KMS-11 (cell line): ENCODE data around the gene ANKDD1A.

Experiments used
- H2AFZ ChIP-seq: fragments of 200-600 bp; sonication (generic); 2 replicates; pipeline ENCODE4 v1.6.1; 2016; ENCODE audit warnings: antibody characterized with exemption, mixed run types, low read depth
- H3K27ac ChIP-seq: fragments of 200-600 bp; sonication (generic); 2 replicates; pipeline ENCODE4 v1.6.1; 2016; ENCODE audit warnings: mild to moderate bottlenecking, mixed run types
- H3K27me3 ChIP-seq: fragments of 200-600 bp; sonication (generic); 2 replicates; pipeline ENCODE4 v1.6.1; 2017; ENCODE audit warnings: mild to moderate bottlenecking, low read depth, mixed run types, moderate library complexity; ENCODE audit not compliant: insufficient read depth
- H3K36me3 ChIP-seq: fragments of 200-600 bp; sonication (generic); 2 replicates; pipeline ENCODE4 v1.6.1; 2017; ENCODE audit warnings: mild to moderate bottlenecking, mixed run types; ENCODE audit not compliant: insufficient read depth
- H3K4me1 ChIP-seq: fragments of 200-600 bp; sonication (generic); 2 replicates; pipeline ENCODE4 v1.6.1; 2016; ENCODE audit warnings: mild to moderate bottlenecking, low read depth, mixed run types; ENCODE audit not compliant: poor library complexity, severe bottlenecking
- H3K4me2 ChIP-seq: fragments of 200-600 bp; sonication (generic); 2 replicates; pipeline ENCODE4 v1.7.0; 2016; ENCODE audit warnings: mild to moderate bottlenecking, mixed run types
- H3K4me3 ChIP-seq: fragments of 200-600 bp; sonication (generic); IDR thresholded peaks from 2 replicates; pipeline ENCODE4 v1.6.1; 2017; ENCODE audit warnings: low read depth, low read length, mixed read lengths; ENCODE audit not compliant: insufficient read depth
- H3K79me2 ChIP-seq: fragments of 200-600 bp; sonication (generic); 2 replicates; pipeline ENCODE4 v1.6.1; 2016; ENCODE audit warnings: low read depth, mixed run types; ENCODE audit not compliant: insufficient read depth
- H3K9ac ChIP-seq: fragments of 200-600 bp; sonication (generic); 2 replicates; pipeline ENCODE4 v1.6.1; 2016; ENCODE audit warnings: mild to moderate bottlenecking, mixed run types
- H4K20me1 ChIP-seq: fragments of 200-600 bp; sonication (generic); 2 replicates; pipeline ENCODE4 v1.6.1; 2016; ENCODE audit warnings: mild to moderate bottlenecking, mixed run types; ENCODE audit not compliant: insufficient read depth
- CTCF ChIP-seq: fragments of 200-600 bp; sonication (generic); conservative IDR thresholded peaks from 2 replicates; pipeline ENCODE4 v1.6.1; 2017; ENCODE audit warnings: low read depth, mild to moderate bottlenecking, antibody characterized with exemption, low read length, moderate library complexity, mixed read lengths

Gene ANKDD1A

GRCh38 chr15:64892847-64893403, 18.8 kb upstream of the ANKDD1A start:
- no peaks in the 10 kb centered on the region for H3K36me3 ChIP-seq
- H3K9ac ChIP-seq, result peak overlapping the region; percentile 80; the same call in 1 of the 2 replicates
- no peak overlapping the region for H3K4me3 ChIP-seq
- TF ChIP-seq CTCF, result no peak
- H4K20me1 ChIP-seq, result no peaks in the 10 kb centered on the region
- H3K27ac ChIP-seq, result peak overlapping the region; percentile 98
- peak overlapping the region; percentile 99 for H3K4me2 ChIP-seq
- H3K79me2 ChIP-seq, result no peaks in the 10 kb centered on the region
- H2AFZ ChIP-seq, result peak overlapping the region; percentile 72
- H3K27me3 ChIP-seq, result no peaks in the 10 kb centered on the region
- peaks cover 53% of the 10 kb centered on the region for H3K4me1 ChIP-seq

GRCh38 chr15:64893481-64894394, 18.0 kb upstream of the ANKDD1A start:
- Histone ChIP-seq H3K79me2 (no peaks in the 10 kb centered on the region), H3K4me1 (peaks cover 53% of the 10 kb centered on the region), H3K36me3 (no peaks in the 10 kb centered on the region), H3K9ac (peak overlapping the region; percentile 80), H3K27ac (peak overlapping the region; percentile 98), H4K20me1 (no peaks in the 10 kb centered on the region), H3K27me3 (no peaks in the 10 kb centered on the region), H2AFZ (peak overlapping the region; percentile 72), H3K4me3 (no peak overlapping the region), H3K4me2 (peak overlapping the region; percentile 99)
- no peak for TF ChIP-seq CTCF

GRCh38 chr15:64894395-64895056, 17.2 kb upstream of the ANKDD1A start:
- H3K36me3 ChIP-seq, result no peaks in the 10 kb centered on the region
- peak overlapping the region; percentile 80 for H3K9ac ChIP-seq
- H3K27ac ChIP-seq, result peak overlapping the region; percentile 98
- no peaks in the 10 kb centered on the region for H3K79me2 ChIP-seq
- peak overlapping the region; percentile 99 for H3K4me2 ChIP-seq
- H3K27me3 ChIP-seq, result no peaks in the 10 kb centered on the region
- H4K20me1 ChIP-seq, result no peaks in the 10 kb centered on the region
- peaks cover 53% of the 10 kb centered on the region for H3K4me1 ChIP-seq
- H3K4me3 ChIP-seq, result no peak overlapping the region
- peak overlapping the region; percentile 72 for H2AFZ ChIP-seq
- TF ChIP-seq CTCF, result no peak

GRCh38 chr15:64895285-64896065, 16.2 kb upstream of the ANKDD1A start:
- no peak overlapping the region for H3K4me3 ChIP-seq
- peak overlapping the region; percentile 98 for H3K27ac ChIP-seq
- no peak; the same call in 1 of the 2 replicates for TF ChIP-seq CTCF
- H3K9ac ChIP-seq, result peak overlapping the region; percentile 80
- H3K36me3 ChIP-seq, result no peaks in the 10 kb centered on the region
- peak overlapping the region; percentile 99 for H3K4me2 ChIP-seq
- no peaks in the 10 kb centered on the region for H3K79me2 ChIP-seq
- H3K4me1 ChIP-seq, result peaks cover 53% of the 10 kb centered on the region
- no peaks in the 10 kb centered on the region for H4K20me1 ChIP-seq
- H3K27me3 ChIP-seq, result no peaks in the 10 kb centered on the region
- peak overlapping the region; percentile 62 for H2AFZ ChIP-seq
